PFSK-1 (cell line): ENCODE results near the gene MLNR.

Experiments
- FOXP2 ChIP-seq: optimal IDR thresholded peaks from 2 replicates; pipeline ENCODE3; 2011; ENCODE audit warnings: borderline replicate concordance, control low read depth, inconsistent platforms; ENCODE audit not compliant: insufficient read depth; ENCODE audit errors: extremely low read length, extremely low read depth
- POLR2AphosphoS5 ChIP-seq: IDR thresholded peaks from 2 replicates; pipeline ENCODE4 v1.6.1; 2012; ENCODE audit warnings: low read depth, mild to moderate bottlenecking, control low read depth, low read length, moderate library complexity
- REST ChIP-seq, 2 experiments: IDR thresholded peaks; 2 replicates each; pipeline versions ENCODE4 v1.6.1 to v1.8.0; 2011 to 2012; ENCODE audit warnings: low read depth in 2 of 2, low read length in 2 of 2, control low read depth in 1 of 2, inconsistent platforms in 1 of 2, mild to moderate bottlenecking in 1 of 2, moderate library complexity in 1 of 2; ENCODE audit not compliant: insufficient read depth in 1 of 2
- SIN3A ChIP-seq: IDR thresholded peaks from 2 replicates; pipeline ENCODE4 v1.6.1; 2012; ENCODE audit warnings: mild to moderate bottlenecking, low read length, moderate library complexity, borderline replicate concordance; ENCODE audit not compliant: insufficient read depth
- TAF1 ChIP-seq: IDR thresholded peaks from 2 replicates; pipeline ENCODE4 v1.6.1; 2012; ENCODE audit warnings: low read length, control low read depth, borderline replicate concordance; ENCODE audit not compliant: insufficient read depth

Gene MLNR

GRCh38 chr13:49190901-49191300 is 29.2 kb upstream of the MLNR start:
- TF ChIP-seq TAF1, result no peak
- no peak for TF ChIP-seq SIN3A
- no peak for TF ChIP-seq REST (IDR thresholded peaks at IDR 0.05; ENCODE audit: insufficient read depth in 1 of 2, low read depth in 2 of 2, low read length in 2 of 2)
- TF ChIP-seq POLR2AphosphoS5, result no peak
- no peak for TF ChIP-seq FOXP2

GRCh38 chr13:49206641-49207040 is 13.5 kb upstream of the MLNR start:
- TF ChIP-seq TAF1 (no peak), POLR2AphosphoS5 (no peak), SIN3A (no peak), FOXP2 (no peak), REST (IDR thresholded peaks at IDR 0.05; ENCODE audit: insufficient read depth in 1 of 2, low read depth in 2 of 2, low read length in 2 of 2) (no peak)

GRCh38 chr13:49208619-49209018 is 11.5 kb upstream of the MLNR start:
- no peak for TF ChIP-seq TAF1
- no peak for TF ChIP-seq REST (IDR thresholded peaks at IDR 0.05; ENCODE audit: insufficient read depth in 1 of 2, low read depth in 2 of 2, low read length in 2 of 2)
- TF ChIP-seq SIN3A, result no peak
- no peak for TF ChIP-seq FOXP2
- no peak for TF ChIP-seq POLR2AphosphoS5

DNA sequence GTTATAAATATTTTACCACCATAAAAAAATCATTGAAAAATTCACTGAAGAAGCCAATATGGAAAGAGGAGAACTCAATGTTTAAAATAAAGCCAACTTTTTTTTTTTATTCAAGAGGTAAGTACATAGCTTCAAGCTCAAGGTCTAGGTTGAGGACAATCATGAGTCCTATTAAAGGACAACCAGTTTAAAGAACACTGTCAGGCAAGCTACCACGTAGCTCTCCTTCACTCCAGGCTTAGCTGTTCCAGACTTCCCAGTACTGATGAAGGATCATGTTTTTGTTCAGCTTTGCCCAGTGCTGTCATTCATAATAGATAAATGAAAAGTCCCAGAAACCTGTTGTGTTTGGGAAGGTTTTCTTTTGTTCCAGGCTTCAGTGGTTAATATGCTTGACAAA is 10.0 kb upstream of the MLNR start:
- TF ChIP-seq FOXP2 (no peak), REST (IDR thresholded peaks at IDR 0.05; ENCODE audit: insufficient read depth in 1 of 2, low read depth in 2 of 2, low read length in 2 of 2) (no peak), POLR2AphosphoS5 (no peak), SIN3A (no peak), TAF1 (no peak)

DNA sequence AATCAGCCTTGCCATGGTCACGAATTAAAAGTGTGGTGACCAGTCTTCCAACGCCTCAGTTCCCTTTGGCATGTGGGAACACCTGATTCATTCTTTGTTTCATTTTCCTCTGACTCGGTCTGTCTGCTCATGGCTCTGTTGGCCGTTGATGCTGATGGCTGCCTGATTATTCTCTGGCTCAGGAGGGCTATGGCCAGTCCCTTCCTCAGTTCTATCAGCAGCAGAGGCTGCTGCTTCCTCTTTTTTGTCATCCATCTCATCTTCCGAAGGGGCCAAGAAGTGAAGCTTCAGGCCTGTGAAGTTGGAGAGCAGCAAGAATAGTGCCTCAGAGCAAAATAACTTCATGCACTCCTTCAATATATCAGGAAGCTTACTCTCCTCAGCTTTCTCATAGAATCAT is 9.5 kb upstream of the MLNR start:
- TF ChIP-seq SIN3A (no peak), REST (IDR thresholded peaks at IDR 0.05; ENCODE audit: insufficient read depth in 1 of 2, low read depth in 2 of 2, low read length in 2 of 2) (no peak), FOXP2 (no peak), TAF1 (no peak), POLR2AphosphoS5 (no peak)
